MM.1S (cell line): Measurements from ENCODE around the gene ZKSCAN7.
A peak's percentile ranks its signal among the peaks of the same experiment; 100 is the strongest.

Source experiments
- DNase-seq: peaks from one replicate; pipeline ENCODE4 v3.0.0-alpha.2; 2015
- H2AFZ ChIP-seq: fragments of 300-600 bp; sonication (generic); 2 replicates; pipeline ENCODE4 v1.6.0; 2016; ENCODE audit warnings: antibody characterized with exemption, low read length
- H3F3A ChIP-seq: fragments of 300-600 bp; sonication (generic); 2 replicates; pipeline ENCODE4 v1.6.1; 2016; ENCODE audit warnings: mild to moderate bottlenecking, antibody characterized with exemption, low read length, moderate library complexity, mixed read lengths; ENCODE audit not compliant: insufficient read depth
- H3K27ac ChIP-seq: fragments of 300-600 bp; sonication (generic); 2 replicates; pipeline ENCODE4 v1.5.1; 2016; ENCODE audit warnings: mild to moderate bottlenecking, low read length
- H3K27me3 ChIP-seq: fragments of 300-600 bp; sonication (generic); replicated peaks from 2 replicates; pipeline ENCODE4 v1.6.0; 2016; ENCODE audit warnings: low read length; ENCODE audit not compliant: insufficient read depth
- H3K36me3 ChIP-seq: fragments of 300-600 bp; sonication (generic); replicated peaks from 2 replicates; pipeline ENCODE4 v1.6.1; 2016; ENCODE audit warnings: mild to moderate bottlenecking, low read length, mixed read lengths; ENCODE audit not compliant: insufficient read depth
- H3K4me1 ChIP-seq: fragments of 300-600 bp; sonication (generic); 2 replicates; pipeline ENCODE4 v1.6.1; 2016; ENCODE audit warnings: low read length, mixed read lengths
- H3K4me2 ChIP-seq: fragments of 300-600 bp; sonication (generic); 2 replicates; pipeline ENCODE4 v1.6.0; 2016; ENCODE audit warnings: low read depth, low read length
- H3K4me3 ChIP-seq: fragments of 300-600 bp; sonication (generic); 2 replicates; pipeline ENCODE4 v1.5.1; 2016; ENCODE audit warnings: low read length, mixed read lengths
- H3K79me2 ChIP-seq: fragments of 300-600 bp; sonication (generic); 2 replicates; pipeline ENCODE4 v1.6.1; 2016; ENCODE audit warnings: mixed run types, low read length, mixed read lengths
- H3K9ac ChIP-seq: fragments of 300-600 bp; sonication (generic); 2 replicates; pipeline ENCODE4 v1.6.1; 2016; ENCODE audit warnings: low read length, mixed read lengths
- H3K9me2 ChIP-seq: fragments of 300-600 bp; sonication (generic); replicated peaks from 2 replicates; pipeline ENCODE4 v1.6.1; 2016; ENCODE audit warnings: mild to moderate bottlenecking, low read length, mixed read lengths; ENCODE audit not compliant: insufficient read depth
- H3K9me3 ChIP-seq: fragments of 300-600 bp; sonication (generic); replicated peaks from 2 replicates; pipeline ENCODE4 v1.6.1; 2016; ENCODE audit warnings: mild to moderate bottlenecking, low read length, mixed read lengths; ENCODE audit not compliant: insufficient read depth
- H4K20me1 ChIP-seq: fragments of 300-600 bp; sonication (generic); 2 replicates; pipeline ENCODE4 v1.6.1; 2016; ENCODE audit warnings: mild to moderate bottlenecking, low read length, moderate library complexity, mixed read lengths; ENCODE audit not compliant: insufficient read depth
- EZH2 ChIP-seq: fragments of 300-600 bp; sonication (generic); optimal IDR thresholded peaks from 2 replicates; pipeline ENCODE3; 2017; ENCODE audit warnings: low read depth, mild to moderate bottlenecking, antibody characterized with exemption, low read length, mixed read lengths
- EZH2phosphoT487 ChIP-seq: fragments of 300-600 bp; sonication (generic); IDR thresholded peaks from 2 replicates; pipeline ENCODE4 v1.6.1; 2018; ENCODE audit warnings: antibody characterized with exemption, low read length
- TF ChIP-seq, protein P1 (sequence below): fragments of 300-600 bp; sonication (generic); IDR thresholded peaks from 2 replicates; pipeline ENCODE4 v1.5.1; 2016; ENCODE audit warnings: antibody characterized with exemption, low read length, mixed read lengths

ZKSCAN7 gene

DNA sequence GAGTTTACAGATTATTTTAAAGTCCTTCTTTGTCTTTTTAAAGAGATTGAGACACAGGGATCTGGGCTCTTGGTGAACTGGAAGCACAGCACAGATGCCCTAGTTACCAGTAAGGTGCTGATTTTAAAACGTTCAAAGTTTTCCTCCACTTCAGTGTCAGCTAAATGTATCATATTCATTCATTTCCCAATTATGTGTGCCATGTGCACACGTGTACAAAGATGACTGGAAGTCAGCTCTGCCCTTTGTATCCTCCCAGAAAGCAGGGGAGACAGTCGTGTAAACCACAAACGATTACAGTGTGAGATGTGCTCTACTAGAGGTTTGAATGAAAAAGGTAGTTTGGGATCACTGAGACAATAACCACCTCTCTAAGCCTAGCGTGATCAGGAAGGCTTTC is 730 bp downstream of the ZKSCAN7 start:
- DNase-seq = no peak
- Histone ChIP-seq H3K27ac (no peak overlapping the region), H4K20me1 (no peaks in the 10 kb centered on the region), H2AFZ (peak overlapping the region; percentile 71), H3K36me3 (no peaks in the 10 kb centered on the region), H3K27me3 (no peaks in the 10 kb centered on the region), H3F3A (no peaks in the 10 kb centered on the region), H3K79me2 (no peaks in the 10 kb centered on the region), H3K9me2 (no peaks in the 10 kb centered on the region), H3K9ac (no peak overlapping the region), H3K4me2 (peak overlapping the region; percentile 78), H3K9me3 (no peaks in the 10 kb centered on the region), H3K4me3 (peak overlapping the region; percentile 56; the same call in 1 of the 2 replicates), H3K4me1 (no peaks in the 10 kb centered on the region)
- TF ChIP-seq EZH2 = no peak
- no peak for TF ChIP-seq EZH2phosphoT487
- TF ChIP-seq, protein P1, sequence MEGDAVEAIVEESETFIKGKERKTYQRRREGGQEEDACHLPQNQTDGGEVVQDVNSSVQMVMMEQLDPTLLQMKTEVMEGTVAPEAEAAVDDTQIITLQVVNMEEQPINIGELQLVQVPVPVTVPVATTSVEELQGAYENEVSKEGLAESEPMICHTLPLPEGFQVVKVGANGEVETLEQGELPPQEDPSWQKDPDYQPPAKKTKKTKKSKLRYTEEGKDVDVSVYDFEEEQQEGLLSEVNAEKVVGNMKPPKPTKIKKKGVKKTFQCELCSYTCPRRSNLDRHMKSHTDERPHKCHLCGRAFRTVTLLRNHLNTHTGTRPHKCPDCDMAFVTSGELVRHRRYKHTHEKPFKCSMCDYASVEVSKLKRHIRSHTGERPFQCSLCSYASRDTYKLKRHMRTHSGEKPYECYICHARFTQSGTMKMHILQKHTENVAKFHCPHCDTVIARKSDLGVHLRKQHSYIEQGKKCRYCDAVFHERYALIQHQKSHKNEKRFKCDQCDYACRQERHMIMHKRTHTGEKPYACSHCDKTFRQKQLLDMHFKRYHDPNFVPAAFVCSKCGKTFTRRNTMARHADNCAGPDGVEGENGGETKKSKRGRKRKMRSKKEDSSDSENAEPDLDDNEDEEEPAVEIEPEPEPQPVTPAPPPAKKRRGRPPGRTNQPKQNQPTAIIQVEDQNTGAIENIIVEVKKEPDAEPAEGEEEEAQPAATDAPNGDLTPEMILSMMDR = no peak

DNA sequence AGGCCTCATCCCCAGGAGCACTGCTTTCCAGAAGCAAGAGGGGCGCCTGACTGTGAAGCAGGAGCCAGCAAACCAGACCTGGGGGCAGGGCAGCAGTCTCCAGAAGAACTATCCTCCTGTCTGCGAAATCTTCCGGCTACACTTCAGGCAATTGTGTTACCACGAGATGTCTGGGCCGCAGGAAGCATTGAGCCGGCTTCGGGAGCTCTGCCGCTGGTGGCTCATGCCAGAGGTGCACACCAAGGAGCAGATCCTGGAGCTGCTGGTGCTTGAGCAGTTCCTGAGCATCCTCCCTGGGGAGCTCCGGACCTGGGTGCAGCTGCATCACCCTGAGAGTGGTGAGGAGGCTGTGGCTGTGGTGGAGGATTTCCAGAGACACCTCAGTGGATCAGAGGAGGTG is 2.1 kb downstream of the ZKSCAN7 start:
- TF ChIP-seq, protein P1 = no peak
- no peak for TF ChIP-seq EZH2
- no peak for TF ChIP-seq EZH2phosphoT487
- Histone ChIP-seq H3K9me3 (no peaks in the 10 kb centered on the region), H3K4me3 (no peak overlapping the region), H3K9me2 (no peaks in the 10 kb centered on the region), H3K9ac (no peak overlapping the region), H3K4me2 (no peak overlapping the region), H4K20me1 (no peaks in the 10 kb centered on the region), H3K4me1 (no peaks in the 10 kb centered on the region), H3K27me3 (no peaks in the 10 kb centered on the region), H3F3A (no peaks in the 10 kb centered on the region), H3K36me3 (no peaks in the 10 kb centered on the region), H2AFZ (no peak overlapping the region), H3K27ac (no peak overlapping the region), H3K79me2 (no peaks in the 10 kb centered on the region)
- no peak for DNase-seq

DNA sequence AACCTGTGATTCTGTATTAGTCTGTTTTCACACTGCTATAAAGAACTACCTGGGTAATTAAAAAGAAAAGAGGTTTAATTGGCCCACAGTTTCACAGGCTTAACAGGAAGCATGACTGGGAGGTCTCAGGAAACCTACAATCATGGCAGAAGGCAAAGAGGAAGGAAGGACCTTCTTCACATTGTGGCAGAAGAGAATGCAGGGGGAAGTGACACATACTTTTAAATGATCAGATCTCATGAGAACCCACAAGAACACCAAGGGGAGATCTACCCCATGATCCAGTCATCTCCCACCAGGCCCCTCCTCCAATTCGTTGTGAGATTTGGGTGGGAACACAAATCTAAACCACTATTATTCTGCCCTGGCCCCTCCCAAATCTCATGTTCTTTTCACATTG is 6.1 kb downstream of the ZKSCAN7 start:
- no peak overlapping the region for H3K9ac ChIP-seq
- no peak overlapping the region for H2AFZ ChIP-seq
- H3F3A ChIP-seq = no peaks in the 10 kb centered on the region
- H3K27me3 ChIP-seq = no peaks in the 10 kb centered on the region
- H3K4me1 ChIP-seq = no peaks in the 10 kb centered on the region
- no peaks in the 10 kb centered on the region for H3K79me2 ChIP-seq
- DNase-seq = no peak
- TF ChIP-seq EZH2 (no peak), EZH2phosphoT487 (no peak)
- TF ChIP-seq, protein P1 = no peak
- H3K27ac ChIP-seq = no peak overlapping the region
- H4K20me1 ChIP-seq = no peaks in the 10 kb centered on the region
- no peaks in the 10 kb centered on the region for H3K9me3 ChIP-seq
- no peak overlapping the region for H3K4me3 ChIP-seq
- no peak overlapping the region for H3K4me2 ChIP-seq
- no peaks in the 10 kb centered on the region for H3K36me3 ChIP-seq
- no peaks in the 10 kb centered on the region for H3K9me2 ChIP-seq
